Left ventricle myocardium superior (tissue), 1 donor: Measurements from ENCODE around the gene FAH. TPM values are rescaled to one million over a fixed set of nuclear protein-coding genes. Genes with fewer than 3 reads are reported as not detected.
A peak's percentile ranks its signal among the peaks of the same experiment; 100 is the strongest.
"Not testable (repeated sequence)": the region's sequence is repeated elsewhere in the genome, so short reads cannot be mapped to it uniquely, and the experiment has no call there.

Experiments used
- ATAC-seq: fragments of 200-7000 bp; cut with Tn5 transposase; one replicate; pipeline ENCODE4 v1.9.1; 2020; ENCODE audit warnings: mild to moderate bottlenecking, moderate library complexity
- DNase-seq: peaks from one replicate; pipeline ENCODE4 v3.0.0-alpha.2; 2020
- intact Hi-C: fragments of 100-400 bp; cut with micrococcal nuclease; formaldehyde crosslinking; loops from one replicate; pipeline ENCODE4 v1.11.0; 2022
- total RNA-seq: library from RNA; stranded (reverse); fragmentation: NEBNext Ultra II Directional; extraction: Animal tissue kit (Norgen Biotek cat#: 25700); gene quantifications from one replicate; pipeline ENCODE4 v1.2.1, GENCODE V29; 2021
- donor health status: DM: no; HTN: yes; CAD: no; lungs with severe emphysema.

Gene FAH
- total RNA-seq, 1 donor from 2014 or later: 21.9 TPM

- intact Hi-C loops: no loop called here
- no peak for ATAC-seq
- DNase-seq: no peak
Observed at GRCh38 chr15:80141916-80142598, 10.7 kb upstream of the FAH start.

- DNase-seq (no peak), ATAC-seq (no peak)
- intact Hi-C loops: no loop called here
Observed at GRCh38 chr15:80142646-80143045, 10.2 kb upstream of the FAH start.

- ATAC-seq: no peak
- intact Hi-C loops: no loop called here
- no peak for DNase-seq
Observed at GRCh38 chr15:80151148-80151547, 1.7 kb upstream of the FAH start.

- intact Hi-C loops: no loop called here
- DNase-seq (no peak), ATAC-seq (no peak)
Observed at GRCh38 chr15:80151576-80151975, 1.2 kb upstream of the FAH start.

- intact Hi-C loops: no loop called here
- ATAC-seq: peak; percentile 92
Observed at GRCh38 chr15:80152180-80152895, 461 bp upstream of the FAH start.

GRCh38 chr15:80153900-80154299 lies 1.1 kb downstream of the FAH start:
- no peak for DNase-seq
- ATAC-seq: no peak
- intact Hi-C loops: no loop called here

More at GRCh38 chr15:80152180-80152895, 461 bp upstream of the FAH start:
- peak; percentile 97 for DNase-seq

- no peak for ATAC-seq
- intact Hi-C loops: no loop called here
- no peak for DNase-seq
Observed at GRCh38 chr15:80154336-80154735, 1.5 kb downstream of the FAH start.

GRCh38 chr15:80155001-80155377 lies 2.2 kb downstream of the FAH start:
- ATAC-seq: no peak
- intact Hi-C loops: no loop called here
- no peak for DNase-seq

GRCh38 chr15:80155378-80156175 lies 2.8 kb downstream of the FAH start:
- peak; percentile 38 for DNase-seq
- intact Hi-C loops, ATAC-seq: not testable (repeated sequence)

- no peak for ATAC-seq
- no peak for DNase-seq
- intact Hi-C loops: no loop called here
Observed at GRCh38 chr15:80156176-80156720, 3.4 kb downstream of the FAH start.

- intact Hi-C loops: no loop called here
- no peak for DNase-seq
- no peak for ATAC-seq
Observed at GRCh38 chr15:80157215-80157614, 4.4 kb downstream of the FAH start.

- DNase-seq: no peak
- no peak for ATAC-seq
- intact Hi-C loops: no loop called here
Observed at GRCh38 chr15:80159301-80159700, 6.5 kb downstream of the FAH start.

- intact Hi-C loops: no loop called here
- ATAC-seq: no peak
- no peak for DNase-seq
Observed at GRCh38 chr15:80159811-80160569, 7.2 kb downstream of the FAH start.

GRCh38 chr15:80160570-80161156 lies 7.9 kb downstream of the FAH start:
- peak; percentile 42 for DNase-seq
- intact Hi-C loops: no loop called here
- ATAC-seq: peak; percentile 73

GRCh38 chr15:80161468-80162016 lies 8.7 kb downstream of the FAH start:
- intact Hi-C loops: no loop called here
- ATAC-seq (no peak), DNase-seq (no peak)

- intact Hi-C loops: no loop called here
- ATAC-seq (no peak), DNase-seq (no peak)
Observed at GRCh38 chr15:80162059-80162554, 9.3 kb downstream of the FAH start.

- ATAC-seq (peak; percentile 84), DNase-seq (no peak)
- intact Hi-C loops: no loop called here
Observed at GRCh38 chr15:80163217-80163616, 10.4 kb downstream of the FAH start.

- DNase-seq (no peak), ATAC-seq (no peak)
- intact Hi-C loops: no loop called here
Observed at GRCh38 chr15:80163897-80164296, 11.1 kb downstream of the FAH start.
